ENCODE results near the gene EFS. TPM values are rescaled to one million over a fixed set of nuclear protein-coding genes. Genes with fewer than 3 reads are reported as not detected.
"Not testable (repeated sequence)": the region's sequence is repeated elsewhere in the genome, so short reads cannot be mapped to it uniquely, and the experiment has no call there.

EFS gene
- total RNA-seq, 1 experiment from 2014 or later = not detected

GRCh38 chr14:23386999-23387398 lies 22.0 kb upstream of the EFS start:
- ChIA-PET POLR2A (no interaction called here), CTCF (no interaction called here)
- no peaks in the 10 kb centered on the region for H3K4me1 ChIP-seq (ENCODE audit: control insufficient read depth, insufficient read depth, low read length)
- H3K36me3 ChIP-seq (ENCODE audit: control insufficient read depth, insufficient read depth, low read length) = no peaks in the 10 kb centered on the region
- ATAC-seq = no peak
- no peaks in the 10 kb centered on the region for H3K9me3 ChIP-seq (ENCODE audit: control insufficient read depth, insufficient read depth, low read depth, low read length)
- H3K27me3 ChIP-seq (ENCODE audit: control insufficient read depth, insufficient read depth, low read length) = no peaks in the 10 kb centered on the region
- intact Hi-C loops (cut with micrococcal nuclease; ENCODE audit: unreplicated experiment) (no loop called here), in situ Hi-C loops (cut with HindIII; ENCODE audit: low pct_unique_long_range_greater_than_20kb, low sequenced_read_pairs) (no loop called here)
- H3K27ac ChIP-seq (ENCODE audit: low read length) = no peak overlapping the region
- DNase-seq (ENCODE audit: low read depth, low spot score) = no peak
- TF ChIP-seq CTCF (IDR thresholded peaks at IDR 0.05) (no peak), POLR2AphosphoS5 (IDR thresholded peaks at IDR 0.05; ENCODE audit: low read depth, low read length) (no peak), TCF7L2 (IDR thresholded peaks at IDR 0.05; ENCODE audit: low read depth, low read length) (no peak), REST (IDR thresholded peaks at IDR 0.05; ENCODE audit: insufficient read depth in 1 of 2, low read depth in 2 of 2, low read length in 1 of 2) (no peak), SIN3A (IDR thresholded peaks at IDR 0.05; ENCODE audit: borderline replicate concordance, insufficient read depth, low read depth, low read length) (no peak)
- no TSS peak for BruUV-seq (replicated peaks)
- no peak overlapping the region for H3K4me3 ChIP-seq (ENCODE audit: low read depth in 2 of 2, low read length in 2 of 2)

- ATAC-seq; H3K27ac ChIP-seq (ENCODE audit: low read length); POLR2A ChIA-PET; H3K27me3 ChIP-seq (ENCODE audit: control insufficient read depth, insufficient read depth, low read length); H3K4me3 ChIP-seq (ENCODE audit: low read depth in 2 of 2, low read length in 2 of 2); DNase-seq (ENCODE audit: low read depth, low spot score); H3K4me1 ChIP-seq (ENCODE audit: control insufficient read depth, insufficient read depth, low read length); in situ Hi-C loops (cut with HindIII; ENCODE audit: low pct_unique_long_range_greater_than_20kb, low sequenced_read_pairs); intact Hi-C loops (cut with micrococcal nuclease; ENCODE audit: unreplicated experiment); H3K36me3 ChIP-seq (ENCODE audit: control insufficient read depth, insufficient read depth, low read length); H3K9me3 ChIP-seq (ENCODE audit: control insufficient read depth, insufficient read depth, low read depth, low read length); BruUV-seq (replicated peaks): not testable (repeated sequence)
- CTCF ChIA-PET = interaction anchor here (0.6 kb wide), 1 partner anchor 67 kb away, joined by 8 read pairs; no protein-coding TSS in a partner anchor
Observed at GRCh38 chr14:23386266-23386657, 21.3 kb upstream of the EFS start.

GRCh38 chr14:23385642-23386265 lies 20.8 kb upstream of the EFS start:
- ChIA-PET CTCF (interaction anchor here (0.6 kb wide), 1 partner anchor 66 kb away, joined by 8 read pairs; no protein-coding TSS in a partner anchor), POLR2A (no interaction called here)
- intact Hi-C loops (cut with micrococcal nuclease; ENCODE audit: unreplicated experiment) (no loop called here), in situ Hi-C loops (cut with HindIII; ENCODE audit: low pct_unique_long_range_greater_than_20kb, low sequenced_read_pairs) (no loop called here)
- H3K9me3 ChIP-seq (ENCODE audit: control insufficient read depth, insufficient read depth, low read depth, low read length) = no peaks in the 10 kb centered on the region
- no peak overlapping the region for H3K4me3 ChIP-seq (ENCODE audit: low read depth in 2 of 2, low read length in 2 of 2)
- no peak overlapping the region for H3K27ac ChIP-seq (ENCODE audit: low read length)
- no peak for DNase-seq (ENCODE audit: low read depth, low spot score)
- no peak for TF ChIP-seq TCF7L2 (IDR thresholded peaks at IDR 0.05; ENCODE audit: low read depth, low read length)
- no peak for TF ChIP-seq SIN3A (IDR thresholded peaks at IDR 0.05; ENCODE audit: borderline replicate concordance, insufficient read depth, low read depth, low read length)
- no peak for TF ChIP-seq REST (IDR thresholded peaks at IDR 0.05; ENCODE audit: insufficient read depth in 1 of 2, low read depth in 2 of 2, low read length in 1 of 2)
- no peak for TF ChIP-seq CTCF (IDR thresholded peaks at IDR 0.05)
- TF ChIP-seq POLR2AphosphoS5 (IDR thresholded peaks at IDR 0.05; ENCODE audit: low read depth, low read length) = no peak
- no peaks in the 10 kb centered on the region for H3K27me3 ChIP-seq (ENCODE audit: control insufficient read depth, insufficient read depth, low read length)
- H3K36me3 ChIP-seq (ENCODE audit: control insufficient read depth, insufficient read depth, low read length) = no peaks in the 10 kb centered on the region
- ATAC-seq = no peak
- no peaks in the 10 kb centered on the region for H3K4me1 ChIP-seq (ENCODE audit: control insufficient read depth, insufficient read depth, low read length)
- BruUV-seq (replicated peaks) = no TSS peak

Measured in Panc1 (cell line).